Large intestine (tissue), 3 donors: ENCODE data around the gene GNLY. TPM values are rescaled to one million over a fixed set of nuclear protein-coding genes. Genes with fewer than 3 reads are reported as not detected.
A peak's percentile ranks its signal among the peaks of the same experiment; 100 is the strongest.

ENCODE experiments used
- DNase-seq, 2 donors: peaks; one replicate each; pipeline versions ENCODE4 v3.0.0 to v3.0.0-alpha.2; 2013
- H3K27ac ChIP-seq: one replicate; pipeline ENCODE4 v1.5.1; 2013; ENCODE audit warnings: low read length
- H3K27me3 ChIP-seq: 2 replicates; pipeline ENCODE4 v1.6.1; 2013; ENCODE audit warnings: low read length; ENCODE audit not compliant: control insufficient read depth, insufficient read depth
- H3K36me3 ChIP-seq: 2 replicates; pipeline ENCODE4 v1.6.1; 2013; ENCODE audit warnings: low read length; ENCODE audit not compliant: control insufficient read depth, insufficient read depth
- H3K4me1 ChIP-seq: one replicate; pipeline ENCODE4 v1.6.1; 2013; ENCODE audit warnings: low read length; ENCODE audit not compliant: control insufficient read depth, insufficient read depth
- H3K4me3 ChIP-seq: one replicate; pipeline ENCODE4 v1.5.1; 2013; ENCODE audit warnings: low read length
- H3K9me3 ChIP-seq: one replicate; pipeline ENCODE4 v1.6.1; 2013; ENCODE audit warnings: mild to moderate bottlenecking, low read depth, low read length, moderate library complexity; ENCODE audit not compliant: control insufficient read depth
- WGBS: methylation state at CpG from one replicate; pipeline ENCODE4 v1.1.5; 2013; ENCODE audit warnings: low lambda C conversion rate; ENCODE audit not compliant: insufficient coverage; 5-methylcytosine and 5-hydroxymethylcytosine counted together
- polyA plus RNA-seq: library from polyadenylated mRNA; unstranded; fragments of 120-200 nt; gene quantifications from one replicate; pipeline ENCODE4 v1.2.1, GENCODE V29; 2013

The GNLY gene
- polyA plus RNA-seq, 1 donor: 13.1 TPM

- Histone ChIP-seq H3K36me3 (no peaks in the 10 kb centered on the region), H3K27me3 (no peaks in the 10 kb centered on the region), H3K9me3 (no peaks in the 10 kb centered on the region), H3K27ac (no peak overlapping the region), H3K4me3 (no peak overlapping the region), H3K4me1 (no peaks in the 10 kb centered on the region)
- WGBS: no CpG with 5 or more reads among the region's 2 CpGs
- DNase-seq: no peak
Observed at GRCh38 chr2:85674417-85674816, 19.7 kb upstream of the GNLY start.

- no peaks in the 10 kb centered on the region for H3K4me1 ChIP-seq
- WGBS: no CpG with 5 or more reads among the region's 6 CpGs
- no peak overlapping the region for H3K4me3 ChIP-seq
- no peak for DNase-seq
- no peaks in the 10 kb centered on the region for H3K36me3 ChIP-seq
- H3K27ac ChIP-seq: no peak overlapping the region
- H3K27me3 ChIP-seq: peaks cover under 1% of the 10 kb centered on the region
- no peaks in the 10 kb centered on the region for H3K9me3 ChIP-seq
Observed at GRCh38 chr2:85675427-85675826, 18.7 kb upstream of the GNLY start.

- 100% methylated on average over 1 of the region's 6 CpGs for WGBS
- Histone ChIP-seq H3K4me1 (no peaks in the 10 kb centered on the region), H3K27ac (no peak overlapping the region), H3K9me3 (no peaks in the 10 kb centered on the region), H3K27me3 (peaks cover 3% of the 10 kb centered on the region), H3K4me3 (no peak overlapping the region), H3K36me3 (no peaks in the 10 kb centered on the region)
- DNase-seq: no peak
Observed at GRCh38 chr2:85675866-85676548, 18.2 kb upstream of the GNLY start.

- WGBS: no CpG with 5 or more reads among the region's 3 CpGs
- H3K4me1 ChIP-seq: no peaks in the 10 kb centered on the region
- no peak overlapping the region for H3K4me3 ChIP-seq
- peaks cover 3% of the 10 kb centered on the region for H3K27me3 ChIP-seq
- no peak overlapping the region for H3K27ac ChIP-seq
- H3K9me3 ChIP-seq: no peaks in the 10 kb centered on the region
- H3K36me3 ChIP-seq: no peaks in the 10 kb centered on the region
- DNase-seq: no peak
Observed at GRCh38 chr2:85678377-85678776, 15.8 kb upstream of the GNLY start.

- Histone ChIP-seq H3K4me3 (no peak overlapping the region), H3K36me3 (no peaks in the 10 kb centered on the region), H3K27me3 (peaks cover 3% of the 10 kb centered on the region), H3K4me1 (no peaks in the 10 kb centered on the region), H3K27ac (no peak overlapping the region), H3K9me3 (no peaks in the 10 kb centered on the region)
- peak; percentile 60 to 61 for DNase-seq
- no CpG with 5 or more reads among the region's 25 CpGs for WGBS
Observed at GRCh38 chr2:85678794-85679672, 15.1 kb upstream of the GNLY start.

- no peak for DNase-seq
- H3K27me3 ChIP-seq: peaks cover 3% of the 10 kb centered on the region
- H3K9me3 ChIP-seq: no peaks in the 10 kb centered on the region
- no peaks in the 10 kb centered on the region for H3K4me1 ChIP-seq
- H3K36me3 ChIP-seq: no peaks in the 10 kb centered on the region
- WGBS: 80% methylated on average over 1 of the region's 2 CpGs
- no peak overlapping the region for H3K27ac ChIP-seq
- H3K4me3 ChIP-seq: no peak overlapping the region
Observed at GRCh38 chr2:85680707-85681371, 13.3 kb upstream of the GNLY start.

- Histone ChIP-seq H3K27me3 (peaks cover 3% of the 10 kb centered on the region), H3K4me3 (no peak overlapping the region), H3K27ac (no peak overlapping the region), H3K9me3 (no peaks in the 10 kb centered on the region), H3K36me3 (no peaks in the 10 kb centered on the region), H3K4me1 (no peaks in the 10 kb centered on the region)
- WGBS: no CpG with 5 or more reads among the region's 5 CpGs
- no peak for DNase-seq
Observed at GRCh38 chr2:85681372-85681763, 12.8 kb upstream of the GNLY start.

GRCh38 chr2:85681776-85682175 is 12.4 kb upstream of the GNLY start:
- WGBS: no CpG with 5 or more reads among the region's 1 CpG
- DNase-seq: no peak
- Histone ChIP-seq H3K4me1 (no peaks in the 10 kb centered on the region), H3K9me3 (no peaks in the 10 kb centered on the region), H3K27me3 (peaks cover 3% of the 10 kb centered on the region), H3K27ac (no peak overlapping the region), H3K36me3 (no peaks in the 10 kb centered on the region), H3K4me3 (no peak overlapping the region)

GRCh38 chr2:85682378-85682777 is 11.8 kb upstream of the GNLY start:
- WGBS: no CpG with 5 or more reads among the region's 5 CpGs
- Histone ChIP-seq H3K27me3 (peaks cover 3% of the 10 kb centered on the region), H3K9me3 (no peaks in the 10 kb centered on the region), H3K4me3 (no peak overlapping the region), H3K4me1 (no peaks in the 10 kb centered on the region), H3K36me3 (no peaks in the 10 kb centered on the region), H3K27ac (no peak overlapping the region)
- DNase-seq: no peak

- Histone ChIP-seq H3K36me3 (no peaks in the 10 kb centered on the region), H3K27me3 (peaks cover 3% of the 10 kb centered on the region), H3K4me3 (no peak overlapping the region), H3K4me1 (no peaks in the 10 kb centered on the region), H3K9me3 (no peaks in the 10 kb centered on the region), H3K27ac (no peak overlapping the region)
- no peak for DNase-seq
- WGBS: no CpG with 5 or more reads among the region's 4 CpGs
Observed at GRCh38 chr2:85684380-85684779, 9.8 kb upstream of the GNLY start.
